NCI-H1092 (cell line): ENCODE measurements around the gene ACAP2.
"Not testable (repeated sequence)": the region's sequence is repeated elsewhere in the genome, so short reads cannot be mapped to it uniquely, and the experiment has no call there.

Source experiments
- DNase-seq: peaks from one replicate; lab custom pipeline; 2025; lab: John Stamatoyannopoulos, UW

Gene ACAP2

DNA sequence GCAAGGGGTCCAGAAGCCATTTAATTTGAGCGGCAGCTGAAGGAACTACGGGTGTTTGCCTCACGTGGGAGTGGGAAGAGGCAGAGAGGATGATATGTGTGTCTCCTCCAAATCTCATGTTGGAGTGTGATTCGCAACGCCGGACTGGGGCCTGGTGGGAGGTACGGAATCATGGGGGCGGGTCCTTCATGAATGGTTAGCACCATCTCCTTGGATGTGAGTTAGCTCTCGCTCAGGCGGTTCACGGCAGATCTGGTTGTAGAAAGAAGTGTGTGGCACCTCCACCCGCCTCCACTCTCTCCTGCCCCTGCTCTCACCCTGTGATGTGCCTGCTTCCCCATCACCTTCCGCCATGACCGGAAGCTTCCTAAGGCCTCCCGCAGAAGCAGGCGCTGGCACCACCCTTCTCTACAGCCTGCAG, 197.3 kb downstream of the ACAP2 start:
- DNase-seq: no peak

DNA sequence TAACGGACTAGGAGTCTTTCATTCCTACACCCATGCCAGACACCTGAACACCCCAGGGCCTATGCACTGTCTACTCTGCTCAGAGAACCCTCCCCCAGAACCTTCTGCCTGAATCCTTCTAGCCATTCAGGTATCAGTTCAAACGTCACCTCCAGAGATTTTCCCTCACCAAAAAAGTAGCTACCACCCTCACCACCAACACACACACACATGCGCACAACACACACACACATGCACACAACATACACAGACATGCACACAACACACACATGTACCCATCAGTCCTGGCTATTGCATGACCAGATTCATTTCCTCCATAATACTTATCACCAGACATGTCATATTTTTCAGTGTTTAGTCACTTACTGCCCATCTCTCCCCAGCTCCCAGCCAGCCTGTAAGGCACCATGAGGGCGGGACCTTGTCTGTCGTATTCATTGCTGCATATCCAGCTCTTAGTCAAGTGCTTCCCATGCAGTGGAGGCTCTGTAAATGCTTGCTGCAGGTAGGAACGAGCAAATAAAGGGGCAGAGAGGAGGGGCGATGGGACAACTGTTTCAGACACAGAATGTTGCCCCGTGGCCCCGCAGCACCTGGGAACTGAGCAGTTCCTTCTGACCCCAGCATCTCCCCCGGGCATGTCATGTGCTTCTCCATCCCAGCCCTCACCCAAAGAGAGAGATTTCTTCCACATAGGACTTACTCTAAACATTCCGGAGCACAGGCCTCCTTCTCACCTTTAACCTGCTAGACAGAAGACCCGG, 201.0 kb downstream of the ACAP2 start:
- DNase-seq: no peak

DNA sequence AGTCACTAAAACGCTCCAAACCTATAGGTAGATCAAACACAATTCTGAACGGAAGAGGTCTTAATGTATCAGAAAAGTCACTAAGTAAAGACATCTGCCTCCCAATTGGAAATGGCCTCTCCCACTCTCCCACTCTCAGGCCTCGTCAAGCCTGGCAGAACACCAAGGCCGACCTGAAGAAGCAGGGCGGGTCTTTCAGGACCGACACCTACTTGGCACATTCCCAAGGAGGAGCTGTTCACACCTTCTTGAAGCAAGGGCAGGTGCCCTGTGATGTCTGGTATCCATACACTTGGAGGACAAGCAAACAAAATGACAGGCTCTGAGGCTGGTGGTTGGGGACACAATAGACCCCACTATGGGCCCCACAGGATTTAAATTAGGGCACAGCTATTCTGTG, 201.9 kb downstream of the ACAP2 start:
- DNase-seq: no peak

DNA sequence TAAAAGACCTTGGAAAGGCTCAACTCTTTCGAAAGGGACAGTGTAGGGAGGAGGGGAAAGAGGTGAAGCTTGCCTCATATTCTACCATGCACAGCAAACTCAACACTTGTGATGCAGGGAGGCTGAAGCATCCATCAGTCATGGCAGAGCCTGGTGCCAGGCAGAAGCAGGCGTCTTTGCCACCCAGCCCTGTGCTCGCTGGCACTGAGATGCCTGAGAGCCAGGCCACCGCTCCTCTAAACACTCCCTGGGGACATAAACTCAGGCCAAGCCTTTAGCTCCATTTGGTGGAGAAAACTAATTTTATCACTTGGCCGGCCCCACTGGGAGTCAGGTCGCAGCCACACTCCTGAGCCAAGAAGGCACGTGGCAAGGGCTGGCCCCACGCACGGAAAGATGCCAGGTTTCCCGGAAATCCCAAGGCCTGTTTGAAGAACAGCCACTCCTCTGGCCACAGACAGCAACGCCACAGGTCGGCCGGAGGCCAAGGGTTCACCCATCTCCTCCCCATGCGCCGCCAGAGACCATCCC, 202.6 kb downstream of the ACAP2 start:
- DNase-seq: no peak

DNA sequence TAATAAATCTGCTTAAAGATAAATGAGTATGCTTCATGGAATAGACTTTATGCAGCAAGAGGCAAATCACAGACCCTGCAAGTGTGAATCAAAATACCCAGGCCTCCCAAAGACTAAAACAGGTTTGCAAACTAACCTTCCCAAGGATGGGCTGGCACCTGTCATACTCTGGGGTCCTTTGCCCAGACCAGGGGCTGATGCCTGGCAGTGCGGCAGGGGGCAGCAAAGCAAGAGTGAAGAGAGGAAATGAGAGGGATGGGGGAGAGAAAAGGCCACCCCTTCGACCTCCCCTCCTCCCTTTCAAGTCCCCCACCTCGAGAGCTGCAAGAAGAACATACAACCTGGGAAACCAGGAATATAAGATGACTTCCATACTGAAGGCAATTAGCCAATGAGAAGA, 203.7 kb downstream of the ACAP2 start:
- no peak for DNase-seq

DNA sequence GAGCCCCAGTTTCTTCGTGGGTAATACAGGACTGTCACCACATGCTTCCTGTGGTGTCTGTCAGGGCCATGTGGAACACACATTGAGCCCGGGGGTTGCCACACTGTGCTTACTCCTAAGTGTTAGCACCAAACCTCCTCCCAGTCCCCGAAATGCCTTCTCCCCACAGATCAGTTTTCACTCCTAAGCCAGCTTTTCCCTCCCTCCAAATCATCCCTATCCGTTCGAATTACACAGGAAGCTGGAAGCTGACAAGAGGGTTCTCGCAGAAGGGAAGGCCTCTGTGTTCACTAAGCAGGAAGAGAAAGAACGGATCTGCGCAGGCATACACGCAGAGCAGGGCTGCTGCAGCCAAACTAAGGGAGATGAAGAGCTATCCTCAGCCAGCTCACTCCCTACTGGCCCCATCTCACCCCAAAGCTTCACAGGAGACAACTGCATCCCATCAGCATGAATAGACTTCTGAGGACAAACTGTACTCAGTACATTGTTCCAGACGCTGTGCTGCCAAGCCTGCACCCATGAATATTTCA, 204.2 kb downstream of the ACAP2 start:
- DNase-seq: no peak

DNA sequence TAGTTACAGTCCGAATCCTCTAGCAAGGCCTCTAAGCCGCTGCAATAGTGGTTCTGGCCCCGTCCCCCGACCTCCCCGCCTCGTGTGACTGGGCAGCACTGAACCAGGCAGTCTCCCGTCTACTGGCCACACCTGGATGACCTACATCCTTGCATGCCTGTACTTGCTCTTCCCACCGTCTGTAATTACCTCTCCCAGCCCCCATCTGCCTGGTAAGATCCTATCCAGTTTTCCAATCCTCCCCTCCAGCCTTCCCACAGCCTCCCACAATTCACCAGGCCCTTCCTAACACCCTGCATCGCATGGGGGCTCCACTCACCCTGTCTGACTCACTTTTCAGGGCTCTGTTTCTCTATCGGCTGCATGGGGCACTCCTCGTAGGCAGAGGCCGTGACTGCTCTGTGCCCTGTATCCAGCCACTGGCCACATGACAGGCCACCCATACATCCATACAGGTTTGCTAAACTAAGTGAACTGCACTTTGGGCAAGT, 204.7 kb downstream of the ACAP2 start:
- no peak for DNase-seq

DNA sequence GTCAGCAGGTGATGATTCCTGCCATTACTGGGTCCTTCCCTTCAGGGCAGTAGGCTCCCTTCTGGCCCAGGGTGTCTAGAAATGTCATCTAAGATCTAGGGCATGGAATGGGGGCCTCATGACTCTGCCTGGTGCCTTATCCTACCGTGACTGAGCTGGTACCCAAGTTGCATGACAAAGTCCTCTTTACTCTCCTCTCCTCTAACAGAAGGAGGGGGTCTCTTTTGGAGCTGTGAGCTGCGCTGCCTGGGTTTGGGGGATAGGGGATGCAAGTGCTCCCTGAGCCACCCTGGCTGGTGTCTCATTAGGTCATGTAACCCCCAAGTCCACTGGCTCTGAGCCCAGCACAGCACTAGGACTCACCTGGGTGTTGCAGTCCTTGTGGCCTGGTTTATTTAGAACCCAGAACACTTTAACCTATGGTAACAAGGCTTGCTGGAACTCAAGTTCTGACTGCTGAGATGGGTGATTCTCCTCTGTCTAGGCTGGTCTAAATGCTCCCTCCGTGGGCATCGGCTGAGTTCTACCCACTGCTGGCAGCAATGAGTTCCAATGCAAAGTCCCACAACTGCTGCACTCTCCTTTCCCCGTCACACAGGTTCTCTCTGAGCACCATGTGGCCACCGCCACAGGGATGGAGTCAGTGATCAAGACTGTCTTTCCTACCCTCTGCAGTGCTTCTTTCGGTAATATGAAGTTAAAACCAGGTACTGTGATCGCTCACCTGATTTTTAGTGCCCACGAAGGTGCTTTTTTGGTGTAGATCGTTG, 205.8 kb downstream of the ACAP2 start:
- DNase-seq: no peak

DNA sequence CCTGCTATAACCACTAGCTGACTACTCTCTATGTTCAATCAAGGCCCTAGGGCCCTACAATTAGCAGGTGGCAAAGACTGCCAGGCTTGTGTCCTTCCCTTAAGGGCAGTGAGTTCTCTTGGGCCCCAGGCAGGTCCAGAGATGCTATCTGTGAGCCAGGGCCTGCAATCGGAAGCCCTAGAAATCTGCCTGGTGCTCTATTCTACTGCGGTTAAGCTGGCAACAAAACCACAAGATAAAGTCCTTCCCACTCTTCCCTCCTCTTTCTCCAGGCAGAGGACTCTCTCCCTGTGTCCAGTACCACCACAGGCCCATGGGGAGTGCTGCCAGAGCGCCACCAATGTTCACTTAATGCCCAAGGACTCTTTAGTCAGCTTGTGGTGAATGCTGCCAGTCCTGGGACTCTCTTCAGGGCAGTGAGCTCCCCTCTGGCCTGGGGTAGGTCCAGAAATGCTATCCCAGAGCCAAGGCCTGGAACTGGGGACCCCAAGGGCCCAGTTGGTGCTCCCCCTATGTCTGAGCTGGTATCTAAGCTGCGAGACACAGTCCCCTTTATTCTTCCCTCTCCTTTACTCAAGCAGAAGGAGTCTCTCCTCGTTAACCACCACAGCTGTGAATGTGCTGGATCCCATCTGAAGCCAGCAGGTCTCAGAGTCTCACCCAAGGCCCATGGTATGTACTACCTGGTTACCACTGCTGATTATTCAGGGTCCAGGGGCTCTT, 206.6 kb downstream of the ACAP2 start:
- DNase-seq: no peak

DNA sequence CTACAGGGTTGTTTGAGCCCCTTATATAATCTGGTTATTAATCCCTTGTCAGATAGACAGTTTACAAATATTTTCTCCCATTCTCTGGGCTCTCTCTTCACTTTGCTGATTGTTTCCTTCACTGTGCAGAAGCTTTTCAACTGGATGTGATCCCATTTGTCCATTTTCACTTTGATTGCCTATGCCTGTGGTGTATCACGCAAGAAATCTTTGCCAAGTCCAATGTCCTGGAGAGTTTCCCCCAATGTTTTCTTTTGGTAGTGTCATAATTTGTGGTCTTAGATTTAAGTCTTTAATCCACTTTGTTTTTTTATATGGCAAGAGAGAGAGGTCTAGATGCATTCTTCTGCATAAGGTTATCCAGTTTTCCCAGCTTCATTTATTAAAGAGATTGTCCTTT, 212.6 kb downstream of the ACAP2 start:
- DNase-seq: no peak

DNA sequence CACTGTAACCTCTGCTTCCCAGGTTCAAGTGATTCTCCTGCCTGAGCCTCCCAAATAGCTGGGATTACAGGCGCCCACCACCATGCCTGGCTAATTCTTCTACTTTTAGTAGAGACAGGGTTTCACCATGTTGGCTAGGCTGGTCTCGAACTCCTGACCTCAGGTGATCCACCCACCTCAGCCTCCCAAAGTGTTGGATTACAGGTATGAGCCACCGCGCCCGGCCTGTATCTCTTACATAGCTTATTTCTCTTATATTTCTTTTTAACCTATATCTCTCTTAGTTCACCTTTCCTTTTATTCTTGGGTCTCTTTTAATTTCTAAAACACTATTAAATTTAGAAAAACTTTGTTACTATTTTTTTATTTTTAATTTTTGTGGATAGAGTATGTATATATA, 213.9 kb downstream of the ACAP2 start:
- not testable (repeated sequence) for DNase-seq

DNA sequence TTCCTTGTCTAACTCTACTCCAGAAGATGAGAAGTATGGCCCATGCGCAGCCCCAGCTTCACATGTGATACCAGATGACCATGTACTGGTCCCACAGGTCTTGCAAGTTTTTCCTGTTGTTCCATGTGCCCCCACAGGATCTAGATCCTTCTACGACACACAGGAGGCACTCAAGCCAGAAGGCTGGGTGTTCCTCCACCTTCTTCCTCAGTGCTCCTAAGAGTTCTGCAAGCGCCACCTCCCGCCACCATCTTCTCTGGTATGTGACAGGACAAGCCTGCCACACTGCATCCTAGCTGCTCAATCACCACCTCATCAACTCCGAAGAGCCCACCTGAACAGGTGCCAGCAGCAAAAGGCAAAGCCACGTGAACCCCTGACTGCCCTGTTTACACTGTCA, 214.9 kb downstream of the ACAP2 start:
- DNase-seq: no peak

DNA sequence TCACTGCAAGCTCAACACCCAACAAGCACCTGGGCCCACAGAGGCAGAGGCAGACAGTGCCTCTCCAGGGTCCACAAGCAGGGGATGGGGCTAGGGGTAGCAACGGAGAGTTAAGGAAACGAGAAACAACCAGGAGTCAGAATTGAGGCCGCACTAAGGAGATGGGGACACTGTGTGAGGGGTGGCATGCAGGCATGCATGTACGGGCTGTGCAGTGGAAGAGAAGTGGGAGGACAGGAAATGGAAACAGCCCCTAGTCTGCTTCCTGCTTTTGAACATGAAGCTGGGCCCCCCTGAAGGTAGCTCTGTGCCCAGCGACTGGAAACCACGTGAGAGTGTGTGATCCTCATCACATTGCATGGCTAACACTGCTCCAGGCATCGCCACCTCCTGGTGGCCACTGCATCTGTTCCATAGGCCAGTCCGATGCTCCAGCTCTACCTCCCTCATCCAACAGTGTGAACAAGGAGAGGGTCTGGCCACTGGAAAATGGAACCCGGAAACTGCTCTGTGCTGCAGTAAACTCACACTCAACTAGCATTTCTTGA, 215.8 kb downstream of the ACAP2 start:
- no peak for DNase-seq

DNA sequence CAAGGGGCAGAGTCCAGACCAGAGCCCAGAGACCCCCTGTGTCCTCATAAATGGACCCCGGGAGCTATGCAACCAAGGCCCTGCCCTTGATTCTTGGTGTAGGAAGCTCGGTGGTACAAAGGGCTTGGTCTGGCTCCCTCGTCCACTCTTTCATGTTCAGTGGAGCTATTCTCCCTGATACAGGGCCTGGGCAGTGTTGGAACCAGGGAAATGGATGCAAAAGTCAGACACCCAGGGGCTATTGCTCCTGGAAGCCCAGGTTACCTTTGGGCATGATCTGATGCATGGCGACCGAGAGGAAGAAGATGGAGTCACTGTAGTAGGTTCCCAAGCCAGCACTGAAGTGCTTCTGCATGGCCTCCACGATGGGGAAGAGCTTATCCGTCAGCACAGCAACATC, 216.4 kb downstream of the ACAP2 start:
- no peak for DNase-seq

DNA sequence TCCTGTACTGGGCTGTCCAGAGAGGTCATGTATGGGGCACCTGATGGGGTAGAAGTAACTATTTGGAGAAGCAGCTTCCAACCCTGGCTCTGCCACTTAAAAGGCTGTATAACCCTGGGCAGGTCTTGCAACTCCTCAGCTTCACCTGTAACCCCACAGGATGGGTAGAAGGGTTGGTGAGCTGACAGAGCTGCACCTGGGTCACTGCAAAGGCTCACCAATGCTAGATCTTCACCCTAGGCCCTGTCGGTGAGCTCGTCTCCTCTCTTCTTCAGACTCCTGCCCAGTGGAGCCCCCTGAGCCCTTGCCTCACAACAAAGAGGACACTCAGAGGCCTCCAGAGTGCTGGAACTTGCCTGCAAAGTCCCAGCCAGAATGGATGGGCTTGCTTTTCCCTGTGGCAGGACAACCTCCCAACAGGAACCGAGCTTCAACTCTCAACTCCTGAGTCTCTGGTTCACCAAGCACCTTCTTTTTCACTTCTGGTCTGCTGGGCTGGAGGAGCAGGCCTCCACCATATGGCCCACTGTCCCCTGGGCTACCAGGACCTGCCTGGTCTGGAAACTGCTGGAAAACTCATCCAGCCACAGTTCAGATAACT, 217.7 kb downstream of the ACAP2 start:
- no peak for DNase-seq
